WTC11 (cell line): Measurements from ENCODE around the gene IL20RA. TPM values are rescaled to one million over a fixed set of nuclear protein-coding genes. Genes with fewer than 3 reads are reported as not detected.

Experiments
- ATAC-seq: fragments of 200-7000 bp; cut with Tn5 transposase; 2 replicates; pipeline ENCODE4 v1.10.0; 2021; ENCODE audit warnings: mild to moderate bottlenecking, moderate library complexity
- CTCF ChIA-PET: fragments of 300-600 bp; sonication (Branson Sonifier 250); formaldehyde crosslinking; loops from one replicate; lab custom pipeline; 2021; ENCODE audit warnings: antibody characterized with exemption; lab: Charles Lee
- POLR2A ChIA-PET: fragments of 350-600 bp; sonication (Branson Sonifier 250); formaldehyde crosslinking; loops from one replicate; lab custom pipeline; 2021; ENCODE audit warnings: antibody characterized with exemption; lab: Charles Lee
- DNase-seq: peaks from one replicate; pipeline ENCODE4 v3.0.0; 2021; ENCODE audit warnings: low spot score
- H3K27ac Mint-ChIP-seq: 2 replicates; pipeline ENCODE4 v1.8.0; 2021; ENCODE audit warnings: mixed read lengths
- H3K27me3 Mint-ChIP-seq: 2 replicates; pipeline ENCODE4 v1.8.0; 2021; ENCODE audit warnings: low read depth, mild to moderate bottlenecking, moderate library complexity, mixed read lengths
- H3K36me3 Mint-ChIP-seq: 2 replicates; pipeline ENCODE4 v1.8.0; 2021; ENCODE audit warnings: mixed read lengths
- H3K4me1 Mint-ChIP-seq: 2 replicates; pipeline ENCODE4 v1.8.0; 2022; ENCODE audit warnings: mixed read lengths
- H3K4me3 Mint-ChIP-seq: 2 replicates; pipeline ENCODE4 v1.8.0; 2021; ENCODE audit warnings: mild to moderate bottlenecking, moderate library complexity, mixed read lengths
- H3K9me3 Mint-ChIP-seq: 2 replicates; pipeline ENCODE4 v1.8.0; 2021; ENCODE audit warnings: mixed read lengths
- ATF6 ChIP-seq: sonication (generic); formaldehyde crosslinking; IDR thresholded peaks from 2 replicates; pipeline ENCODE4 v1.8.1; 2023; ENCODE audit warnings: mild to moderate bottlenecking, missing genetic modification reagents
- CDX4 ChIP-seq: fragments of 250-450 bp; sonication (Bioruptor Pico); IDR thresholded peaks from 2 replicates; pipeline ENCODE4 v1.9.0; 2021; ENCODE audit warnings: moderate library complexity, mild to moderate bottlenecking, inconsistent platforms, borderline replicate concordance
- FOXJ3 ChIP-seq: sonication (generic); formaldehyde crosslinking; IDR thresholded peaks from 2 replicates; pipeline ENCODE4 v1.9.0; 2021; ENCODE audit warnings: missing genetic modification reagents, mild to moderate bottlenecking, borderline replicate concordance
- FOXK1 ChIP-seq: sonication (generic); formaldehyde crosslinking; IDR thresholded peaks from 2 replicates; pipeline ENCODE4 v1.8.0; 2022; ENCODE audit warnings: mild to moderate bottlenecking, moderate library complexity, missing genetic modification reagents
- GABPB1 ChIP-seq: sonication (generic); formaldehyde crosslinking; IDR thresholded peaks from 2 replicates; pipeline ENCODE4 v1.8.1; 2023; ENCODE audit warnings: mild to moderate bottlenecking, missing genetic modification reagents
- HMGA2 ChIP-seq: fragments of 250-450 bp; sonication (Bioruptor Pico); IDR thresholded peaks from 2 replicates; pipeline ENCODE4 v1.4.0; 2021; ENCODE audit warnings: mild to moderate bottlenecking, moderate library complexity
- HMGXB4 ChIP-seq: sonication (generic); formaldehyde crosslinking; IDR thresholded peaks from 2 replicates; pipeline ENCODE4 v1.8.1; 2023; ENCODE audit warnings: mild to moderate bottlenecking, moderate library complexity, missing genetic modification reagents
- IRF2 ChIP-seq: sonication (generic); formaldehyde crosslinking; IDR thresholded peaks from 2 replicates; pipeline ENCODE4 v1.8.0; 2022; ENCODE audit warnings: low read depth, missing genetic modification reagents, borderline replicate concordance
- KAT7 ChIP-seq: sonication (generic); formaldehyde crosslinking; IDR thresholded peaks from 2 replicates; pipeline ENCODE4 v1.8.1; 2023; ENCODE audit warnings: missing genetic modification reagents, mild to moderate bottlenecking, borderline replicate concordance
- NR1H2 ChIP-seq: sonication (generic); formaldehyde crosslinking; IDR thresholded peaks from 2 replicates; pipeline ENCODE4 v1.9.0; 2021; ENCODE audit warnings: mild to moderate bottlenecking, moderate library complexity, missing genetic modification reagents
- PRDM15 ChIP-seq: sonication (generic); formaldehyde crosslinking; IDR thresholded peaks from 2 replicates; pipeline ENCODE4 v1.8.0; 2022; ENCODE audit warnings: missing genetic modification reagents
- PRRX2 ChIP-seq: fragments of 250-450 bp; sonication (Bioruptor Pico); IDR thresholded peaks from 2 replicates; pipeline ENCODE4 v1.8.0; 2021; ENCODE audit warnings: mild to moderate bottlenecking
- RELA ChIP-seq: sonication (generic); formaldehyde crosslinking; IDR thresholded peaks from 2 replicates; pipeline ENCODE4 v1.8.1; 2022; ENCODE audit warnings: missing genetic modification reagents, mild to moderate bottlenecking, borderline replicate concordance
- RORB ChIP-seq: fragments of 250-450 bp; sonication (Bioruptor Pico); IDR thresholded peaks from 2 replicates; pipeline ENCODE4 v1.9.0; 2021; ENCODE audit warnings: mild to moderate bottlenecking
- SMAD4 ChIP-seq: sonication (generic); formaldehyde crosslinking; IDR thresholded peaks from 2 replicates; pipeline ENCODE4 v1.8.0; 2022; ENCODE audit warnings: mild to moderate bottlenecking, missing genetic modification reagents
- SOX15 ChIP-seq: fragments of 250-450 bp; sonication (Bioruptor Pico); IDR thresholded peaks from 2 replicates; pipeline ENCODE4 v1.9.0; 2021; ENCODE audit warnings: mild to moderate bottlenecking
- ZBTB21 ChIP-seq: sonication (generic); formaldehyde crosslinking; IDR thresholded peaks from 2 replicates; pipeline ENCODE4 v1.8.1; 2023; ENCODE audit warnings: mild to moderate bottlenecking, missing genetic modification reagents, borderline replicate concordance
- ZNF121 ChIP-seq: sonication (generic); formaldehyde crosslinking; IDR thresholded peaks from 2 replicates; pipeline ENCODE4 v1.8.0; 2023; ENCODE audit warnings: missing genetic modification reagents
- ZNF219 ChIP-seq: sonication (generic); formaldehyde crosslinking; IDR thresholded peaks from 2 replicates; pipeline ENCODE4 v1.8.0; 2023; ENCODE audit warnings: missing genetic modification reagents, mild to moderate bottlenecking, borderline replicate concordance
- total RNA-seq: library from RNA; stranded (reverse); gene quantifications from 3 replicates; pipeline ENCODE4 v1.2.3, GENCODE V29; 2021
- TF ChIP-seq, protein P1 (sequence below): sonication (generic); formaldehyde crosslinking; IDR thresholded peaks from 2 replicates; pipeline ENCODE4 v1.8.1; 2022; ENCODE audit warnings: low read depth, missing genetic modification reagents, borderline replicate concordance
- TF ChIP-seq, protein P2 (sequence below): fragments of 250-450 bp; sonication (Bioruptor Pico); conservative IDR thresholded peaks from 2 replicates; pipeline ENCODE4 v1.9.0; 2021; ENCODE audit warnings: mild to moderate bottlenecking
- TF ChIP-seq, protein P3 (sequence below): sonication (generic); formaldehyde crosslinking; IDR thresholded peaks from 2 replicates; pipeline ENCODE4 v1.8.1; 2022; ENCODE audit warnings: mild to moderate bottlenecking, missing genetic modification reagents, moderate library complexity, borderline replicate concordance

IL20RA gene
- total RNA-seq, 1 experiment from 2014 or later, result 1.3 TPM

- H3K4me1 Mint-ChIP-seq, result peaks cover 43% of the 10 kb centered on the region
- ChIA-PET POLR2A (no interaction called here), CTCF (no interaction called here)
- no peak for ATAC-seq
- H3K9me3 Mint-ChIP-seq, result peaks cover 18% of the 10 kb centered on the region
- H3K27ac Mint-ChIP-seq, result no peak overlapping the region
- TF ChIP-seq IRF2, result no peak
- TF ChIP-seq ZNF219, result no peak
- TF ChIP-seq NR1H2 (CRISPR knock-in tag), result no peak
- TF ChIP-seq SOX15, result no peak
- no peak for TF ChIP-seq ZNF121 (CRISPR knock-in tag)
- TF ChIP-seq, protein P1, sequence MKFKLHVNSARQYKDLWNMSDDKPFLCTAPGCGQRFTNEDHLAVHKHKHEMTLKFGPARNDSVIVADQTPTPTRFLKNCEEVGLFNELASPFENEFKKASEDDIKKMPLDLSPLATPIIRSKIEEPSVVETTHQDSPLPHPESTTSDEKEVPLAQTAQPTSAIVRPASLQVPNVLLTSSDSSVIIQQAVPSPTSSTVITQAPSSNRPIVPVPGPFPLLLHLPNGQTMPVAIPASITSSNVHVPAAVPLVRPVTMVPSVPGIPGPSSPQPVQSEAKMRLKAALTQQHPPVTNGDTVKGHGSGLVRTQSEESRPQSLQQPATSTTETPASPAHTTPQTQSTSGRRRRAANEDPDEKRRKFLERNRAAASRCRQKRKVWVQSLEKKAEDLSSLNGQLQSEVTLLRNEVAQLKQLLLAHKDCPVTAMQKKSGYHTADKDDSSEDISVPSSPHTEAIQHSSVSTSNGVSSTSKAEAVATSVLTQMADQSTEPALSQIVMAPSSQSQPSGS, result no peak
- TF ChIP-seq CDX4 (CRISPR knock-in tag), result no peak
- no peak for TF ChIP-seq KAT7 (CRISPR knock-in tag)
- TF ChIP-seq, protein P2, sequence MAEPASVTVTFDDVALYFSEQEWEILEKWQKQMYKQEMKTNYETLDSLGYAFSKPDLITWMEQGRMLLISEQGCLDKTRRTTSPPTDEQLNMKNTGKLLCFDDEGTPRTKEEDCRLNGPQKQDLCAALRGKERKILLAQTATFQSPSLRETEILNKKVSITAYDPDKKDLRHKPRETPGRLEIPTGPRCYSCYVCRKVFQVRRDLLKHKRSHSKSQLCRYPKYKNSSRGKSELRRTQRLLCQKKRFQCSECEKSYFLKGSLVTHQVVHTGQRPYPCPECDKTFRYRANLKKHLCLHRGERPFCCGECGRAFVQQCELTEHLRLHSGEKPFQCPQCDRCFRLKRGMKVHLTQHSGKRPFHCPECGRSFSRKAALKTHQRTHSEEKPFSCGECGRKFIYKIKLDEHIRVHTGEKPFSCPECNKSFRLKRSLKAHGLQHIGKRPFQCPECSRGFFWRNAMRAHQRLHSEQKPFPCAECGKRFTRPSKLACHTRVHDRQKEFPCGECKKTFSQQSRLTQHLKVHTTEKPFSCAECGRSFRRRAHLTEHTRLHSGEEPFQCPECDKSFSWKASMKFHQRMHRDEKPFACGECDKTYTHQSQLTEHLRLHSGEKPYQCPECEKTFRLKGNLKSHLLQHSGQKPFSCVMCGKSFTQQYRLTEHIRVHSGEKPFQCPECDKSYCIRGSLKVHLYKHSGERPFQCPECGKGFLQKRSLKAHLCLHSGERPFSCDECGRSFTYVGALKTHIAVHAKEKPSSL (CRISPR knock-in tag), result no peak
- TF ChIP-seq GABPB1, result no peak
- no peak for TF ChIP-seq SMAD4 (CRISPR knock-in tag)
- no peak for TF ChIP-seq HMGXB4 (CRISPR knock-in tag)
- no peak for TF ChIP-seq RORB
- TF ChIP-seq, all 79 proteins: peak for 0
- Mint-ChIP-seq H3K36me3 (peaks cover 19% of the 10 kb centered on the region), H3K27me3 (peaks cover 5% of the 10 kb centered on the region), H3K4me3 (no peak overlapping the region)
- DNase-seq, result no peak
These were observed 92.0 kb downstream of the IL20RA start for GRCh38 chr6:136952714-136953260.

GRCh38 chr6:136950436-136951126 lies 94.2 kb downstream of the IL20RA start:
- H3K27ac Mint-ChIP-seq, result no peak overlapping the region
- DNase-seq (no peak), ATAC-seq (no peak)
- peaks cover 5% of the 10 kb centered on the region for H3K27me3 Mint-ChIP-seq
- CTCF ChIA-PET, result no interaction called here
- H3K4me3 Mint-ChIP-seq, result no peak overlapping the region
- H3K9me3 Mint-ChIP-seq, result peaks cover 20% of the 10 kb centered on the region
- POLR2A ChIA-PET, result no interaction called here
- peaks cover 44% of the 10 kb centered on the region for H3K4me1 Mint-ChIP-seq
- peaks cover 21% of the 10 kb centered on the region for H3K36me3 Mint-ChIP-seq
- TF ChIP-seq RELA (no peak), ATF6 (CRISPR knock-in tag) (no peak), HMGA2 (CRISPR knock-in tag) (no peak), PRRX2 (CRISPR knock-in tag) (no peak), PRDM15 (CRISPR knock-in tag) (no peak), NR1H2 (CRISPR knock-in tag) (no peak), FOXJ3 (CRISPR knock-in tag) (no peak), ZBTB21 (no peak), FOXK1 (CRISPR knock-in tag) (no peak)
- TF ChIP-seq, protein P3, sequence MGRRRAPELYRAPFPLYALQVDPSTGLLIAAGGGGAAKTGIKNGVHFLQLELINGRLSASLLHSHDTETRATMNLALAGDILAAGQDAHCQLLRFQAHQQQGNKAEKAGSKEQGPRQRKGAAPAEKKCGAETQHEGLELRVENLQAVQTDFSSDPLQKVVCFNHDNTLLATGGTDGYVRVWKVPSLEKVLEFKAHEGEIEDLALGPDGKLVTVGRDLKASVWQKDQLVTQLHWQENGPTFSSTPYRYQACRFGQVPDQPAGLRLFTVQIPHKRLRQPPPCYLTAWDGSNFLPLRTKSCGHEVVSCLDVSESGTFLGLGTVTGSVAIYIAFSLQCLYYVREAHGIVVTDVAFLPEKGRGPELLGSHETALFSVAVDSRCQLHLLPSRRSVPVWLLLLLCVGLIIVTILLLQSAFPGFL (CRISPR knock-in tag), result no peak
